G401.6 (cell line): ENCODE data around the gene TMEM184A.

Experiments used
- FAIRE-seq: peaks from 2 replicates; lab custom pipeline; 2012; peaks lifted over from hg19 to GRCh38; lab: Jason Lieb, UNC

Gene TMEM184A

DNA sequence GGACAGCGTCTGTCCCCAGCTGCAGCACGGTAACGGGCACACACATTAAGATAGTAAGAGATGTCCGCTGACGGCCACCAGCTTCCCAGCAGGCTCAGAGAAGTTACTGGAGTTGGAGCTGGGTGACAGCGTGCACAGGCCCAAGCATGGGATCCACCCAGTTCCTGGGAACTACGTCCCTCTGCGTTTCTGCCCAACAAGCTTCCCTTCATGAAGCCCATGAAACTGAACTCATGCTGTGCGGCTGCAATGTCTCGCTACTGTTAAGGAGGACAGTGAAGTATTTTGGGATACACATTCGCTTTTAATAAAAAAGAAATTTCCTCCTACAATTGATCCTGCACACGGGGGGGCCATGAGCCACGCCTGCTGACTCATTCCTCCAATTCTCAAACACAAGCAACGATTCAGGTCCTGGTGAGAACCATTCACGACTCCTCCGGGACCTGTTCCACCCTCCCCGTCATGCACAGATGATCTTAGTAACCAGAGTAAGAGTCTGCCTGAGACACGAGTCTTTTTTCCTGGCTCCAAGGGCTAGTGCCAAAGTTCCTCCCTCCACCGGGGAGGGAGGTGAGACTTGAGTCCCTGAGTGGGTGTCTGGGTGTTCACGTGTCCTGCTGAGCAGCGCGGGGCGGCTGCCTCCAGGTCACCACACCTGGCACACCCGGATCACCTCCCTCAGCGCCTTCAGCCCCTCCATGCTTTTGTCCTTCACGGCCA lies 11.2 kb upstream of the TMEM184A start:
- no peak for FAIRE-seq

GRCh38 chr7:1566687-1567048 lies 10.7 kb upstream of the TMEM184A start:
- no peak for FAIRE-seq

DNA sequence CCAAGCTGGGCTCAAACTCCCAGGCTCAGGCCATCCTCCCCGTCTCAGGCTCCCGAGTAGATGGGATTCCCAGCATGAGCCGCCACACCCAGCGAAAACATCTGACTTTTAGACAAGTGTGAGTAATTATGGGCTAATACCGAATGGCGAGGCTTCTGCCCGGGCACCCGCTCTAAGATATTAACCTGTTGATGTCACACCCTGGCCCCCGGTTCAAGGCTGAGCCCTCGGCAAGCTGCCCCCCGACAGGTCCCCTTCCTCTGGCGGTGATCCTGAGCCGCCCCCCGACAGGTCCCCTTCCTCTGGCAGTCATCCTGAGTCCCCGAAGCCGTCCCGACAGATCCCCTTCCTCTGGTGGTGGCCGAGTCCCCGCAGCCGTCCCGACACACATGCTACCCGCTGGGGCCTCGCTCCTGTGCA lies 8.6 kb upstream of the TMEM184A start:
- no peak for FAIRE-seq

- no peak for FAIRE-seq
Observed at GRCh38 chr7:1563981-1564602, 8.1 kb upstream of the TMEM184A start.

DNA sequence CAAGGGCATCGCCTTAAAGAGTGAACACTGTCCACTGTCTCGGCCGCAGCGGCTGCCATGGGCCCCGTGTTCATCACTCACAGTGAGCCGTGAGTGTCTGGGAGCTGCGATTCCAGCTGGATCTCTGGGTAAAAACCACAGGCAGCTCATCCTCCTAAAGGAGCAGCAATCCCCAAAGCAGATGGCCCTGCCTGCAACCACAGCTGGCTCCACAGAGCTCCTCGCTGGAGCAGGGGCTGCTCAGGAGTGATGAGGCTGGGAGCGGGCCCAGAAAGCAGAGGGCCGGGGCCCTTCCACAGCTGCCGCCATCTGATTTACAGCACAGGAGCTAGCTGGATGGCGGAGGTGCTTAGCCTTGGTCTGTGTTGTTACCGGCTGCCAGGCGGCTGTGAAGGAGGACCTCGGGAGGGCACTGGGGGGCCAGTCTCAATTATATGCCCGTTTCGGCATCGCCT lies 6.6 kb upstream of the TMEM184A start:
- no peak for FAIRE-seq

GRCh38 chr7:1562116-1562515 lies 6.1 kb upstream of the TMEM184A start:
- FAIRE-seq, result no peak

GRCh38 chr7:1561036-1561940 lies 5.3 kb upstream of the TMEM184A start:
- FAIRE-seq, result no peak

GRCh38 chr7:1560620-1561031 lies 4.6 kb upstream of the TMEM184A start:
- FAIRE-seq, result no peak

DNA sequence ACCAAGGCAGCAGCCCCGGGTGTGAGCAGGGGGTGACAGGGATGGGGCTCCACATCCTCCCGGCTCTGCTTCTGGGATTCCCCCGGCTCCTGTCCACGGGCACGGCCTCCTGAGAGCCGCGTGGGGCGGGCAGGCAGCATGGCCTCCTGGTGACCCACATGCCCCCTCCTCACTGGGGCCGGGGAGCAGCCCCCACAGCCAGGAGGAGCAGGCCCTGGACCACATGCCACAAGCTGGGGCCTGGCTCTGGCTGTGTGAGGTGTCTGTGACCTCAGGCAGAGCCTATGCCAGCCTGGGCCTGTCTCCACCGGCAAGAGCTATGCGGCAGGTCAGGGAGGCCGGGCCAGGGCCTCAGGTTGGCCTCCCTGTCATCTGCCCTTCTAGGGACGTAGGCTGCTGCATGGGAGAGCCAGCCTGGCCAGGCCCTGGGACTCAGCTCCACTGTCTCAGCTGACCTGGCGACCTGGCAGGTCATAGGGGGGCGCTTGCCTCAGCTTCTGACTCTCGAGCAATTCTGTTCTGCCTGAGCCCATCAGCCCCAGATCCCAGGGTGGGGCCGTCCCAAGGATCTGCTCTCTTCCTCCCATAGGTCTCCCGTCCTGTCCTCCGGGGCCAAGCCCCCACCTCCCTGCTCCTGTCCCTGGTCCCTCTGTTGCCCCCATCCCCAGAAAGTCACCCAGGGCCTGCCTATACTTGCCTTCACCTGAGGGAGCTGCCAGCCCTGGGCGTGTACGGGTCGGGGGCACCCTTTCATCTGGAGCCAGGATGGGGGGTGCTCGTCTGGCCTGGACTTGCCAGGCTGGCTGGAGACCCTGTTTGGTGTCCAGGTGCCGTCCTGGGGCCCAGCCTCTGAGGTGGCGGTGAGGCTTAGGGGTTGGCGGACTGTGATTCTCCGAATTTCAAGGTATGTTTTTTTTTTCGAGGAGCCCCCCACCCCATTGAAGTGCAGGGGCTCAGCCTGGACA lies 3.9 kb upstream of the TMEM184A start:
- FAIRE-seq, result no peak

- FAIRE-seq, result no peak
Observed at GRCh38 chr7:1558841-1559625, 3.0 kb upstream of the TMEM184A start.

DNA sequence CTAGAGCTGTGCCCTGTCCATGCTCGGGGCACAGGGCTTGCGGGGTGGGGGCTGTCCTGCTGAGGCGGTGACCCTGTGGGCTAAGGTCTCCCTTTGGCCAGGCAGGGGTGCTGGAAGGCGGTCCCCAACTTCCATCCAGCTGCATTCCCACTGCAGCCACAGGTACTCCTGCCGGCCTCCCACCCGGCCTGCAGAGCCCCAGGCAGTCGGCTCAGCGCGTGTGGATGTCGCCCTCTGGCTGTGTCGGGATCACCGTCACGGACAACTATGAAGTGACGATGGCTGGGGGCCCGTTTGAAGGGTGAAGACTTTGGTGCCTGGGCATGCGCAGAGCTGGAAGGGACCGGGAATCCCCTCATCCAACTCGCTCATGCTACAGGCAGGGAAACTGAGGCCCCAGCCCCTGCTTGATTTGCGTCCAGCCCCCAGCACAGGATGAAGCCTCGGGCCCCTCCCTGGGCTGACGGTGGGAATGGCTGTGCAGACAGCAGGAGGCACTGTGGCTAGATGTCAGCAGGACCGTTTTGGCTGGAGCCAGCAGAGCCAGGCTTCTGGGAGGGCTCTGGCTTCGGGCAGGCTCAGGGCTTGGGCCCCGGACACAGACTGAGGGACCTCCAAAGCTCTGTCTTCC lies 2.3 kb upstream of the TMEM184A start:
- no peak for FAIRE-seq

DNA sequence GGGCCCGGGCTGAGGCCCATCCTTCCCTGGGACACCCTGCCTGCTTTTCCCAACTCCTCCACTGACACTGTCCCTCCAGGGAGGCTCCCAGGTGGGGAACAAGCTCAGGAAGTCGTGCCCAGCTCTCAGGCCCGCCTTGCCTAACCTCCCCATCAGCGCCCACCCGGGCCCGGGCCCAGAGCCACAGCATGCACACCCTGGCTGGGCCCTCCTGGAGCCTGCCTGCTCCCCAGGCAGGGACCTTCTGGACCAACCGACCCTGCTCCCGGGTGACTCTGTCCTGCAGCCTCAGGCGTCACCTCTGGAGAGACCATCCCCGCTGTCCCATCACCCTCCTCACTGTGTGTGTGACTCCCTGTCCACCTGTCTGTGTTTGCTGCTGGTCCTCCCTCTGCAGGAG lies 1.8 kb upstream of the TMEM184A start:
- FAIRE-seq, result no peak

GRCh38 chr7:1557006-1557405 lies 1.0 kb upstream of the TMEM184A start:
- FAIRE-seq, result no peak

DNA sequence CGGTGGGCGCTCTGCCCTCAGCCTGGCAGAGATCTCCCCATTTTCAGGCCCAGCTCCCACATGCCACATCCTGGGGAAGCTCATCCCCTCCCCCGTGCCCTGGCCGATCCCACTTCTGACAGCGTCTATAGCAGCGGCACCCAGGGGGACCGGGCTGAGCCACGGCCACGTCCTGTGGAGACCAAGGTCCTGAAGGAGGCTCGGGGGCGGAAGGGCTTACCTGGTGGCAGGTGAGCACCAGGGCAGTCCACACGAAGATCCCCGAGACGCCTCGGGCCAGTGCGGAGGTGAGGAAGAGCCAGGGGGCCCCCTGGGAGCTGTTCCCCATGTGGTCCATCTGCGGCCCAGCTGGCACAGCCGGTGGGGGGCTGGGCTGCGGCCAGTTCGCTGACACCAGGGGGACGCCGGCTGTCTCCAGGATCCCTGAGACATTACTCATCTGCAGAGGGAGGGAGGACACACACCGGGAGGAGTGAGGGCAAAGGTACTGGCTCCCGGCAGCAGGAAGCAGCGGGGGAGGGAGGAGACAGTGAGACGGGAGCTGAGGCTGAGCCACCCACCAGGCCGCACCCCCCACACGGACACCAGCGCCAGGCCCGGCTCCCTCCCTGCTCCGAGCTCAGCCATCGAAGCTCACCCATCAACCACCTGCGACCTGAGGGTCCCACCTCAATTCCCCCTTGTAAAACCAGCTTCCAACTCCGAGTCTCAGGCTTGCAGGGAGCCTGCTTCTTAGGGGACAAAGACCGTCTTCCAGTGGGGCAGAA lies 776 bp downstream of the TMEM184A start:
- no peak for FAIRE-seq

GRCh38 chr7:1554333-1555045 lies 1.5 kb downstream of the TMEM184A start:
- FAIRE-seq, result no peak

GRCh38 chr7:1553512-1554210 lies 2.3 kb downstream of the TMEM184A start:
- no peak for FAIRE-seq

DNA sequence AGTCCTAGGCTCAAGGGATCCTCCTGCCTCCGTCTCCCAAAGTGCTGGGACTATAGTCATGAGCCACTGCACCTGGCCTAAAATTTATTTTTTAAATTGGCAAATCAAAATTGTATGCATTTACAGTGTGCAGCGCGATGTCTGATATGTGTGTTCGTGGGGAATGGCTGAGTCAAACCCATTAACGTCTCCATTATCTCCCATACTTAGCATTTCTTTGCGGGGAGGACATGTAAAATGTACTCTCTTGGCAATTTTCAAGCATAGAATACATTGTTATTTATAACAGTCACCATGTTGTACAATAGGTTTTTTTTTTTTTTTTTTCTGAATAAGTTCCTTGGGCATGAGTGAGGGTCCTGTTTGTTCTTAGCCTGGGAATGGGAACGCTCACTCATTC lies 3.8 kb downstream of the TMEM184A start:
- FAIRE-seq, result peak; percentile 93

DNA sequence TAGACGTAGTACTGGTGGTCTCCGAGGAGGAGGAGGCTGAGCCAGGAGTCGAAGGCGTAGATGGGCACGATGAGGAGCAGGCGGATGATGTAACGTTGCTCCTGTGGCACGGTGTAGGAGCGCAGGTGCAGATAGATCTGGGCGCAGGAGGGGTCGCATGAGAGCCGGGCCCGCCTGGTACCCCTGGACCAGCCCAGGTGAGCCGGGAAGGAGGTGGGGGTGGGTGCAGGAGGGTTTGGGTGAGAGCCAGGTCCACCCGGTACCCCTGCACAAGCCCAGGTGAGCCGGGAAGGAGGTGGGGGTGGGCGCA lies 5.2 kb downstream of the TMEM184A start:
- no peak for FAIRE-seq
